MM.1S (cell line): ENCODE results near the gene PTPRF.

ENCODE experiments used
- DNase-seq: peaks from one replicate; pipeline ENCODE4 v3.0.0-alpha.2; 2015
- H2AFZ ChIP-seq: fragments of 300-600 bp; sonication (generic); 2 replicates; pipeline ENCODE4 v1.6.0; 2016; ENCODE audit warnings: antibody characterized with exemption, low read length
- H3F3A ChIP-seq: fragments of 300-600 bp; sonication (generic); 2 replicates; pipeline ENCODE4 v1.6.1; 2016; ENCODE audit warnings: mild to moderate bottlenecking, antibody characterized with exemption, low read length, moderate library complexity, mixed read lengths; ENCODE audit not compliant: insufficient read depth
- H3K27ac ChIP-seq: fragments of 300-600 bp; sonication (generic); 2 replicates; pipeline ENCODE4 v1.5.1; 2016; ENCODE audit warnings: mild to moderate bottlenecking, low read length
- H3K27me3 ChIP-seq: fragments of 300-600 bp; sonication (generic); replicated peaks from 2 replicates; pipeline ENCODE4 v1.6.0; 2016; ENCODE audit warnings: low read length; ENCODE audit not compliant: insufficient read depth
- H3K36me3 ChIP-seq: fragments of 300-600 bp; sonication (generic); replicated peaks from 2 replicates; pipeline ENCODE4 v1.6.1; 2016; ENCODE audit warnings: mild to moderate bottlenecking, low read length, mixed read lengths; ENCODE audit not compliant: insufficient read depth
- H3K4me1 ChIP-seq: fragments of 300-600 bp; sonication (generic); 2 replicates; pipeline ENCODE4 v1.6.1; 2016; ENCODE audit warnings: low read length, mixed read lengths
- H3K4me2 ChIP-seq: fragments of 300-600 bp; sonication (generic); 2 replicates; pipeline ENCODE4 v1.6.0; 2016; ENCODE audit warnings: low read depth, low read length
- H3K4me3 ChIP-seq: fragments of 300-600 bp; sonication (generic); 2 replicates; pipeline ENCODE4 v1.5.1; 2016; ENCODE audit warnings: low read length, mixed read lengths
- H3K79me2 ChIP-seq: fragments of 300-600 bp; sonication (generic); 2 replicates; pipeline ENCODE4 v1.6.1; 2016; ENCODE audit warnings: mixed run types, low read length, mixed read lengths
- H3K9ac ChIP-seq: fragments of 300-600 bp; sonication (generic); 2 replicates; pipeline ENCODE4 v1.6.1; 2016; ENCODE audit warnings: low read length, mixed read lengths
- H3K9me2 ChIP-seq: fragments of 300-600 bp; sonication (generic); replicated peaks from 2 replicates; pipeline ENCODE4 v1.6.1; 2016; ENCODE audit warnings: mild to moderate bottlenecking, low read length, mixed read lengths; ENCODE audit not compliant: insufficient read depth
- H3K9me3 ChIP-seq: fragments of 300-600 bp; sonication (generic); replicated peaks from 2 replicates; pipeline ENCODE4 v1.6.1; 2016; ENCODE audit warnings: mild to moderate bottlenecking, low read length, mixed read lengths; ENCODE audit not compliant: insufficient read depth
- H4K20me1 ChIP-seq: fragments of 300-600 bp; sonication (generic); 2 replicates; pipeline ENCODE4 v1.6.1; 2016; ENCODE audit warnings: mild to moderate bottlenecking, low read length, moderate library complexity, mixed read lengths; ENCODE audit not compliant: insufficient read depth
- EZH2 ChIP-seq: fragments of 300-600 bp; sonication (generic); optimal IDR thresholded peaks from 2 replicates; pipeline ENCODE3; 2017; ENCODE audit warnings: low read depth, mild to moderate bottlenecking, antibody characterized with exemption, low read length, mixed read lengths
- EZH2phosphoT487 ChIP-seq: fragments of 300-600 bp; sonication (generic); IDR thresholded peaks from 2 replicates; pipeline ENCODE4 v1.6.1; 2018; ENCODE audit warnings: antibody characterized with exemption, low read length
- TF ChIP-seq, protein P1 (sequence below): fragments of 300-600 bp; sonication (generic); IDR thresholded peaks from 2 replicates; pipeline ENCODE4 v1.5.1; 2016; ENCODE audit warnings: antibody characterized with exemption, low read length, mixed read lengths

PTPRF gene

GRCh38 chr1:43503534-43503933, 27.1 kb upstream of the PTPRF start:
- no peaks in the 10 kb centered on the region for H3K9me3 ChIP-seq
- no peaks in the 10 kb centered on the region for H3K4me1 ChIP-seq
- H3F3A ChIP-seq: no peaks in the 10 kb centered on the region
- H3K9ac ChIP-seq: no peak overlapping the region
- no peak overlapping the region for H3K4me2 ChIP-seq
- no peak overlapping the region for H3K4me3 ChIP-seq
- H3K27ac ChIP-seq: no peak overlapping the region
- DNase-seq: no peak
- no peaks in the 10 kb centered on the region for H3K27me3 ChIP-seq
- H3K79me2 ChIP-seq: no peaks in the 10 kb centered on the region
- no peaks in the 10 kb centered on the region for H3K36me3 ChIP-seq
- no peaks in the 10 kb centered on the region for H3K9me2 ChIP-seq
- H2AFZ ChIP-seq: no peak overlapping the region
- no peaks in the 10 kb centered on the region for H4K20me1 ChIP-seq
- TF ChIP-seq EZH2: no peak
- TF ChIP-seq, protein P1, sequence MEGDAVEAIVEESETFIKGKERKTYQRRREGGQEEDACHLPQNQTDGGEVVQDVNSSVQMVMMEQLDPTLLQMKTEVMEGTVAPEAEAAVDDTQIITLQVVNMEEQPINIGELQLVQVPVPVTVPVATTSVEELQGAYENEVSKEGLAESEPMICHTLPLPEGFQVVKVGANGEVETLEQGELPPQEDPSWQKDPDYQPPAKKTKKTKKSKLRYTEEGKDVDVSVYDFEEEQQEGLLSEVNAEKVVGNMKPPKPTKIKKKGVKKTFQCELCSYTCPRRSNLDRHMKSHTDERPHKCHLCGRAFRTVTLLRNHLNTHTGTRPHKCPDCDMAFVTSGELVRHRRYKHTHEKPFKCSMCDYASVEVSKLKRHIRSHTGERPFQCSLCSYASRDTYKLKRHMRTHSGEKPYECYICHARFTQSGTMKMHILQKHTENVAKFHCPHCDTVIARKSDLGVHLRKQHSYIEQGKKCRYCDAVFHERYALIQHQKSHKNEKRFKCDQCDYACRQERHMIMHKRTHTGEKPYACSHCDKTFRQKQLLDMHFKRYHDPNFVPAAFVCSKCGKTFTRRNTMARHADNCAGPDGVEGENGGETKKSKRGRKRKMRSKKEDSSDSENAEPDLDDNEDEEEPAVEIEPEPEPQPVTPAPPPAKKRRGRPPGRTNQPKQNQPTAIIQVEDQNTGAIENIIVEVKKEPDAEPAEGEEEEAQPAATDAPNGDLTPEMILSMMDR: no peak

DNA sequence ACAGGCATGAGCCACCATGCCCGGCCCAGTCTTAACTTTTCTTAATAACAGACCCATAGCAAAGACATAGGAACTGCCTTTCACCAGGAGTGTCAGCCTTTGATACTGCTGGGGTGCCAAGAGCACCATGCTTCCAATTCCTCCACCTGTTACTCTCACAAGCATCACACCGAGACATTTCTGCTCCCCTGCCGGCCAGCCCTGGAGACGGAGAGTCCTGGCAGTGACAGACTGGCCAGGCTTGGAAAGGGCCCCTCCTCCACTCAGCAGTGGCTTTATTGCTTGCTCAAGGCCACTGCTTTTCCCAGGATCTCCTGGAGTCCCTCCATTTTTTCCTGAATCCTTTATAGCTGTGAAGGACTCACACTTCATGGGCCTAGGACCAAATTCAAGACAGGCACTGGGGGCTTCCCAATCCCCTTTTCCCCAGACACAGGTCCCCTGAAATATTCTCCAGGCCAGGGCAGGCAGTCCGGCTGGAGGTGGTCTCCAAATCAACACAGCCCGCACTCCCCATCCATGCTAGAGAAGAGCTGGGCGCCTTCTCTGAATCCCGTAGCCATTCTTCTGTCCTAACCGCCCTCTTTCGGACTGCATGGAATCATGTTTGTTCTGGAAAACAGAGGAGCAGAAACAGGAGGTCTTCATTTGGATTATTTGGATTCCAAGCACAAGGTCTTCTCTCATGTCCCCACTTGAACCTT, 25.5 kb upstream of the PTPRF start:
- Histone ChIP-seq H4K20me1 (no peaks in the 10 kb centered on the region), H3K27me3 (no peaks in the 10 kb centered on the region), H3K4me1 (peaks cover 10% of the 10 kb centered on the region), H3K9me2 (no peaks in the 10 kb centered on the region), H3F3A (no peaks in the 10 kb centered on the region), H3K9ac (no peak overlapping the region), H3K36me3 (no peaks in the 10 kb centered on the region), H3K79me2 (no peaks in the 10 kb centered on the region), H3K4me2 (no peak overlapping the region), H3K4me3 (no peak overlapping the region), H3K27ac (no peak overlapping the region), H3K9me3 (no peaks in the 10 kb centered on the region), H2AFZ (no peak overlapping the region)
- TF ChIP-seq EZH2 (no peak), EZH2phosphoT487 (no peak)
- TF ChIP-seq, protein P1: no peak
- DNase-seq: no peak

DNA sequence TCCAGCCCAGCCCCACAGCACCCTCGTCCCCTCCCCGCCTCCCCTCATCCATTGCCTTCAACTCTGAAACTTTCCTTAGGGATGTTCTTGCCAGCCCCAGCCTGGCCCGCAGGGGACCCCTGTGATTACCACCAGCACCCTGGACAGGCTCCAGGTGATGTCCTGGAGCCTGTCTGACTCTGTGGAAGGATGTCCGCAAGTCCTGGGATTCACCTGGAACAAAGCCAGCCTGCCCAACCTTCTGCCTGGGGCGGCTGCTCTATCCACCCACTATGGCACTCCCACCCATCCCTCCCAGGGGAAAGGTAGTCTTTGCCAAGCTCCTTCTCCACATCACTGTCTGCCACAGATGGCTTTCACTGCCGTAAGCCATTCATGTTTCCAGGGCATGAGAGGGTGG, 24.4 kb upstream of the PTPRF start:
- Histone ChIP-seq H3K9me3 (no peaks in the 10 kb centered on the region), H3K79me2 (no peaks in the 10 kb centered on the region), H3K4me3 (no peak overlapping the region), H3K27ac (no peak overlapping the region), H4K20me1 (no peaks in the 10 kb centered on the region), H3K4me2 (no peak overlapping the region), H3K9ac (no peak overlapping the region), H3K27me3 (no peaks in the 10 kb centered on the region), H3K9me2 (no peaks in the 10 kb centered on the region), H2AFZ (no peak overlapping the region), H3K4me1 (peaks cover 14% of the 10 kb centered on the region), H3K36me3 (no peaks in the 10 kb centered on the region), H3F3A (no peaks in the 10 kb centered on the region)
- DNase-seq: no peak
- TF ChIP-seq, protein P1: no peak
- no peak for TF ChIP-seq EZH2
- TF ChIP-seq EZH2phosphoT487: no peak
